Rectal smooth muscle tissue (tissue), 1 donor: ENCODE data around the gene PLSCR1.
"Not testable (repeated sequence)": the region's sequence is repeated elsewhere in the genome, so short reads cannot be mapped to it uniquely, and the experiment has no call there.

ENCODE experiments used
- H3K27ac ChIP-seq: one replicate; pipeline ENCODE4 v1.7.0; 2013; ENCODE audit warnings: low read depth, low read length, inconsistent platforms
- H3K27me3 ChIP-seq: one replicate; pipeline ENCODE4 v1.7.0; 2013; ENCODE audit warnings: low read length; ENCODE audit not compliant: control insufficient read depth, insufficient read depth
- H3K36me3 ChIP-seq: one replicate; pipeline ENCODE4 v1.7.0; 2013; ENCODE audit warnings: low read length; ENCODE audit not compliant: control insufficient read depth, insufficient read depth
- H3K4me1 ChIP-seq: one replicate; pipeline ENCODE4 v1.7.0; 2013; ENCODE audit warnings: low read length; ENCODE audit not compliant: control insufficient read depth, insufficient read depth
- H3K4me3 ChIP-seq: one replicate; pipeline ENCODE4 v1.7.0; 2013; ENCODE audit warnings: low read length
- H3K9ac ChIP-seq: one replicate; pipeline ENCODE4 v1.7.0; 2013; ENCODE audit warnings: low read length

PLSCR1 gene

DNA sequence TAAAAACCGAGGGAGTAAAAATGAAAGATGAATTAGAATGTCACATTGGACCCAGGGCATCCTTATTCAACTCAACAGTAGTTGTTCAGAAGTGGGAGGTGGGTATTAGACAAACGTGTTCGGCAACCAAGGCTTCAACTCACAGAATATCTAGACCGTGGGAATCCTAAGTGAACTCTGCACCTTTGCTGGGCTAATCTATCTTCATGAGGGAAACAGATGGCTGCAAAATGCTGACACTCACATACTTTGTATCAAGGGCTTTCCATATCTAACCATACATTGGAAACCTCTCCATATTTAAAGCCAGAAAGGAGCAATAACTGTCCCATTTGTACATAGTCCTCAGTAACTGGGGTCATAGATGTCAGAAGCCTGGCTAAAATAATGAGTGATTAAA, 20.9 kb downstream of the PLSCR1 start:
- Histone ChIP-seq H3K9ac (no peak overlapping the region), H3K36me3 (no peaks in the 10 kb centered on the region), H3K4me3 (no peak overlapping the region), H3K27ac (no peak overlapping the region), H3K27me3 (no peaks in the 10 kb centered on the region), H3K4me1 (no peaks in the 10 kb centered on the region)

DNA sequence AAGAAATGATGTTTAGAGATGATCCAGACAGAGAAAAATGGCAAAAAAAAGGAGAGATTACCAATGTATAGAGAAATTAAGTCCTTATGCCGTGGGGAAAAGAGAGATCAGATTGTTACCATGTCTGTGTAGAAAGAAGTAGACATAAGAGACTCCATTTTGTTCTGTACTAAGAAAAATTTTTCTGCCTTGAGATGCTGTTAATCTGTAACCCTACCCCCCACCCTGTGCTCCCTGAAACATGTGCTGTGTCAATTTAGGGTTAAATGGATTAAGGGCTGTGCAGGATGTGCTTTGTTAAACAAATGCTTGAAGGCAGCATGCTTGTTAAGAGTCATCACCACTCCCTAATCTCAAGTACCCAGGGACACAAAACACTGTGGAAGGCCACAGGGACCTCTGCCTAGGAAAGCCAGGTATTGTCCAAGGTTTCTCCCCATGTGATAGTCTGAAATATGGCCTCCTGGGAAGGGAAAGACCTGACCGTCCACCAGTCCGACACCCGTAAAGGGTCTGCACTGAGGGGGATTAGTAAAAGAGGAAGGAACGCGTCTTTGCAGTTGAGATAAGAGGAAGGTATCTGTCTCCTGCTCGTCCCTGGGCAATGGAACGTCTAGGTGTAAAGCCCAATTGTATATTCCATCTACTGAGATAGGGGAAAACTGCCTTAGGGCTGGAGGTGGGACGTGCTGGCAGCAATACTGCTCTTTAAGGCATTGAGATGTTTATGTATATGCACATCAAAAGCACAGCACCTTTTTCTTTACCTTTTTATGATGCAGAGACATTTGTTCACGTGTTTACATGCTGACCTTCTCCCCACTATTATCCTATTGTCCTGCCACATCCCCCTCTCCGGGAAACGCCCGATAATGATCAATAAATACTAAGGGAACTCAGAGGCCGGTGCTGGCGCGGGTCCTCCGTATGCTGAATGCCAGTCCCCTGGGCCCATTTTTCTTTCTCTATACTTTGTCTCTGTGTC, 21.9 kb downstream of the PLSCR1 start:
- H3K27ac ChIP-seq, H3K9ac ChIP-seq, H3K36me3 ChIP-seq: not testable (repeated sequence)

DNA sequence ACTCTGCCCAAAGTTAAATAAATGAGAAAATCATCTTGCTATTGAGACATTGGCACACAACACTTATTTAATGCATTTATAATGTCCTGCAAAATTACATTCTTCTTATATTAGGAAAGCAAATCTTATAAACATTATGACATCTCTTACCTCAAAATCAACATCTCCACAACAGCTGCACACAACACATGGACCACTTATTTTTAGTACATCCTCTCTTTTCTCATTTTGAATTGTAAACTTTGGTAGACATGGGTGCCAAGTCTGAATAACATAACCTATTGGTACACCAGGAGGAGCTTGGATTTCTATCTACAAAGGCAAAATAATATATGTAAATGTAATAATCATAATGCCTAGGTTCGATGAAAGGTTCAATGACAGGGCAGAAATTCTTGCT, 23.0 kb downstream of the PLSCR1 start:
- peaks cover 1% of the 10 kb centered on the region for H3K36me3 ChIP-seq
- H3K9ac ChIP-seq = no peak overlapping the region
- no peaks in the 10 kb centered on the region for H3K27me3 ChIP-seq
- H3K4me1 ChIP-seq = no peaks in the 10 kb centered on the region
- no peak overlapping the region for H3K4me3 ChIP-seq
- H3K27ac ChIP-seq = no peak overlapping the region

More for the DNA sequence above, 21.9 kb downstream of the PLSCR1 start:
- H3K27me3 ChIP-seq, H3K4me3 ChIP-seq, H3K4me1 ChIP-seq: not testable (repeated sequence)

DNA sequence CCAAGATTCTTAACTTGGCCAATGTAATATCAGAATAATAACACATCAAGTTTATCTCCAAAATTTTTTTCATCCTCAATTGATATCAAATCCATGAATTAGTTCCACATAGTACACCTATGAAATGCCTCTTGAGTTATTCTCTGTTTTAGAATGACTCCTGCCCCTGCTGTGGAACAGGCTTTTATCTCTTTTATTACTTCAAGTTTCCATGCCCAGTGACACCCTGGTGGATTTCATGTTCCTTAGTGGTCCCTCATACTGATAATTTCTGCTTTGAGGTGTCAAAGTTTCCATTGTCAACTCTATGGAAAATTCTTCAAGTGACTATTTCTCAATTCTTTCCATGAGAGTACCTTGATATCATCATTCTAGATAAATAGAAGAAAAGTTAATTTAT, 24.6 kb downstream of the PLSCR1 start:
- no peak overlapping the region for H3K27ac ChIP-seq
- no peak overlapping the region for H3K4me3 ChIP-seq
- H3K27me3 ChIP-seq = no peaks in the 10 kb centered on the region
- peaks cover 3% of the 10 kb centered on the region for H3K36me3 ChIP-seq
- H3K4me1 ChIP-seq = no peaks in the 10 kb centered on the region
- no peak overlapping the region for H3K9ac ChIP-seq

DNA sequence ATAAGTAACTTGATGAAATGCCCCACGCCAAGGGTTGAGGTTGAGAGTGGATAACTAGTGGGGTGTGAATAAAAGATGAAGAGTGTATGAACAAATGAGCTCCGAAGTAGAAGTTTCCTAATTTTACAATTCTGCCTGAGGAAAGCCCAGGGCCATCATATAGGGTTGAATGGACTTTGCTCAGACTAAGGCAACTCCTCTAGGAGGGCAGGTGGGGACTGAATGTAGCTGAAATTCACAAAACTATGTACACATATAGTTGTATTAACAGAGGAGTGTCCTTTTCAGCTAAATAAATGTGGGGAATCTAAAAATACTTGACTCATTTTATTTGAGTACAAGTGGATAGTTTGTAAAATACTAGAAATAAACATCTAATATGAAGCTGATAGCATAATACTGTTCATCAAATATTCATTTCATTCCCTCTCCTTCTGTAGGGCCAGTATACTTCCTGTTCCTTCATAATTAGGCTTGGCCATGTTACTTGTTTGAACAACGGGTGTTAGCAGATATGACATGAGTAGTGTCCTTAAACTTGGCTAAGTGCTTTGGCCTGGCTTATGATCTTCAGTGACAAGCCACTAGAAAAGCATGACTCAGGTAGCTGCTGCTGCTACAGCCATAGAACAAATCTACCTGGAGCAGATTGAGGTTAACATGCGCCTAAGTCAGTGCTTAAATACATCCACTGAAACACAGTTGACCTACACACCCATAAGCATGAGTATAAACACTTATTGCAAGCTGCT, 26.5 kb downstream of the PLSCR1 start:
- Histone ChIP-seq H3K36me3 (peaks cover 3% of the 10 kb centered on the region), H3K27ac (no peak overlapping the region), H3K4me3 (no peak overlapping the region), H3K4me1 (no peaks in the 10 kb centered on the region), H3K27me3 (no peaks in the 10 kb centered on the region), H3K9ac (no peak overlapping the region)

DNA sequence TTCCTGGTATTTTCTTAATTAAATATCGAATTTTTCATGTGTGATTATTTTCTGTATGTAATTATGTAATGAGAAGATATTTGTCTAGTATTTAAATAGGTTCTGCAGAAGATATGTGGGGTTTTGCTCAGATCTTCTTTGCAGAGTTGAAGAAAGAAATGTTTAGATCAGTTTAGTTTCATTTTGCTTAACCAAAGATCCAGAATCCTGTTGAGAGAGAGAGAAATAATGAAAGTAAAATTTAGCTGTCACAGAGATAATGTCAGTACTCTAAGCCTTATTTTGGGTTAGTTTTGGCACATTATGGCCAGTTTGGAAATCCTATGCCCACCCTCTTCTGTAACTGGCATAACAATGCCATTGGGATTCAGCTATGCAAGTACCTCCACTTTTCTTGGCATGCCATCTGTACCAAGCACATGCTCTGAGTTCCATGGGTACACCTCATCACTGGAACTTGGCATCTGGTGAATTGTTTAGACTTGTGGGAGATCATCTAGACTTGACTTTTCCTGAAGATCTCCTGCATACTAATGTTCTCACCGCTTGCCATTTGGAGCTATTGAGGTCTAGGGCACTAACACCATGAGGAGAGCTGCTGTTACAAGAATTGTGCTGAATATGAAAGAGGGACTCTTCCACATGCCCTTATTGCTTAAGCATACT, 30.9 kb downstream of the PLSCR1 start:
- Histone ChIP-seq H3K4me3 (no peak overlapping the region), H3K27ac (no peak overlapping the region), H3K27me3 (no peaks in the 10 kb centered on the region), H3K9ac (no peak overlapping the region), H3K36me3 (peaks cover 3% of the 10 kb centered on the region), H3K4me1 (no peaks in the 10 kb centered on the region)

DNA sequence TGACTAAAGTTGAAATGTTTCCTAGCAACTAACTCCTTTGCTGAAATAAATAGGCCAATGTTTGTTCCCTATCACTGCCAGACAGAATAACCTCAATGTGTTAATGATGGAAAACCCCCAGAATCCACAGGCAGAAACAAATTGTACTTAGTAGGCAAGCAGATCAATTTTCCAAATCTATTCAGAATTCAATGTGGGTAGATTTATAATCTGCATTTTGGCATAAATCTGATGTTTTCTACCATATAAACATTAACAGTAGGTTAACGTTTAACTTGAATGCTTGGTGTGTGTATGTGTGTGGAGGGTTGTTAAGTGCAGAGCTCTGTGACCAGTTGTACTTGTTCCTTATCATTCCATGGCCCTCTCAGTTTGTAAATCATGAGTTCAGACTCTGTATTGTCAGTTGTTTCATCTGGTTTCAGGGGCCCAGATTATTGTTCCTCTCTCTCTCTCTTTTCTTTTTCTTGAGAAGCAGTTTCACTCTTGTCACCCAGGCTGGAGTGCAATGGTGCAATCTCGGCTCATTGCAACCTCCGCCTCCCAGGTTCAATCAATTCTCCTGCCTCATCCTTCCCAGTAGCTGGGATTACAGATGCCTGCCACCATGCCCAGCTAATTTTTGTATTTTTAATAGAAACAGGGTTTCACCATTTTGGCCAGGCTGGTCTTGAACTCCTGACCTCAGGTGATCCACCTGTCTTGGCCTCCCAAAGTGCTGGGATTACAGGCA, 32.8 kb downstream of the PLSCR1 start:
- Histone ChIP-seq H3K4me3 (no peak overlapping the region), H3K27ac (no peak overlapping the region), H3K9ac (no peak overlapping the region), H3K36me3 (peaks cover 3% of the 10 kb centered on the region), H3K4me1 (no peaks in the 10 kb centered on the region), H3K27me3 (no peaks in the 10 kb centered on the region)

DNA sequence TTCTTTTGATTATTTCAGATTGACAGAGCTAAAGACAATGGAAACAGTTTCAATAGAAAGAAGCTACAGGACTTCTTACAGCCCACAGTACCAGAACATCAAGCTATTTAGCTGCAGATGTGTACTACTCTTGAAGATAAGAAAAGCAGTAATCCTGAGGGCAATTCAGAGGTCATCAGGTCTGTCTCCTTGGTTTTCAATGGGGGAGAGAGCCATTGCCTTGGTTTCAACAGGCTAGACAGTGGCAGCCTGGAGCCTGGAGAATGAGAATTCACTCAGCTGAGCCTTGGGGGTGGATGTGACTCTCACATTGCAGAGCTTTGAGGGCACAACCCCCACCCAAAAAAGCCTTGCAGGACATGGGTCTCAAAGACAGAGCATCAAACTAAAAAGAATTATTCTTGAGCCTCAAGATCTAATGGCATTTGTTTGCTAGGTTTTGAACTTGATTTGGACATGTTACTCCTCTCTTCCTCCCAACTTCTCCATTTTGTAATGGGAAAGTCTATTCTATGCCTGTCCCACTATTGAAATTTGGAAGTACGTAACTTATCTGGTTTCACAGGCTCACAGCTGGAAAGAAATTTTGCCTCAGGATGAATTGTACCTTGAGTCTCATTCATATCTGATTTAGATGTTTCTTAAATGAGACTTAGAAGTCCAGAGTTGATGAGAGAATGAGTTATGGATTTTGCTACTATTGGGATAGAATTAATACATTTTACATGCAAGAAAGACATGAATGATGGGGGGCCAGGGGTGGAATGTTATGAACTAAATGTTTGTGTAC, 36.9 kb downstream of the PLSCR1 start:
- Histone ChIP-seq H3K27me3 (peaks cover 1% of the 10 kb centered on the region), H3K4me3 (no peak overlapping the region), H3K4me1 (peaks cover 2% of the 10 kb centered on the region), H3K9ac (no peak overlapping the region), H3K27ac (no peak overlapping the region), H3K36me3 (no peaks in the 10 kb centered on the region)

DNA sequence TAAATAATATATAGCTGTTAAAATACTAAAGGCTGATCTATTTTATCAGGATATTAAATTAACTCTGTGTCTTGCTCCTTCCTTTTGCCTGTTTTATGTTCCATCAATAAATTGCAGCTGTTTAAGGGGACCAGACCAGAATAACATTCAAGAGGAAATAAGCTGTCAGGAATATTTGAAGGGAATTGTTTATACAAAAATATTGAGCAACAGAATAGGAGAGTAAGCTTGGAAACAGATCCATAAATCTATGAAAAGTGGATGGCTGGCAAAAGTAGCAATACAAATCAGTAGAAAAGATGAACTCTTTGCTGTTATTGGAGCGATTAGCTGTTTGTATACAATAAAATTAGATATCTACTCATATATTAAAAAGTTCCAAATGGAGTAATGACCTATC, 38.9 kb downstream of the PLSCR1 start:
- Histone ChIP-seq H3K4me1 (peaks cover 2% of the 10 kb centered on the region), H3K27me3 (peaks cover 1% of the 10 kb centered on the region), H3K4me3 (no peak overlapping the region), H3K9ac (no peak overlapping the region), H3K36me3 (no peaks in the 10 kb centered on the region), H3K27ac (no peak overlapping the region)

DNA sequence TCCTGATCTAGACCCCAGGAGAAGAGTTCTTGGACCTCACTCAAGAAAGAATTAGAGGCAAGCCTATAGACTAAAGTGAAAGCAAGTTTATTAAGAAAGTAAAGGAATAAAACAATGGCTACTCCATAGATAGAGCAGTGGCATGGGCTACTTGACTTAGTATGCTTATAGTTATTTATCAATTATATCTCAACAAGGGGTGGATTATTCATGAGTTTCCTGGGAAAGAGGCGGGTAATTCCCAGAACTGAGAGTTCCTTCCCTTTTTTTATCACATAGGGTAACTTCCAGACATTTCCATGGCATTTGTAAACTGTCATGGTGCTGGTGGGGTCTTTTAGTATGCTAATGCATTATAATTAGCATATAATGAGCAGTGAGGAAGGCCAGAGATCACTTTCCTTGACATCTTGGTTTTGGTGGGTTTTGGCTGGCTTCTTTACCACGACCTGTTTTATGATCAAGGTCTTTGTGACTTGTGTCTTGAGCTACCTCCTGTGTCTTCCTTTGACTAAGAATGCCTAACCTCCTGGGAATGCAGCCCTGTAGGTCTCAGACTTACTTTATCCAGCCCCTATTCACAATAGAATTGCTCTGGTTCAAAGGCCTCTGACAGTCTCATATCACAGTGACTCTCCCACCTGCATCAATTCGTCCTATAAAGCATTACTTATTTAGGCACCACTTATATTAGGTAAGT, 39.8 kb downstream of the PLSCR1 start:
- H3K9ac ChIP-seq = no peak overlapping the region
- H3K4me1 ChIP-seq = peaks cover 2% of the 10 kb centered on the region
- H3K27me3 ChIP-seq = peaks cover 1% of the 10 kb centered on the region
- H3K27ac ChIP-seq = no peak overlapping the region
- no peaks in the 10 kb centered on the region for H3K36me3 ChIP-seq
- no peak overlapping the region for H3K4me3 ChIP-seq
